Fibroblast of lung (primary cell): ENCODE results near the gene RMDN3. TPM values are rescaled to one million over a fixed set of nuclear protein-coding genes. Genes with fewer than 3 reads are reported as not detected.

Experiments used
- DNase-seq, 2 donors: peaks; one replicate each; pipeline versions ENCODE4 v3.0.0 to v3.0.0-alpha.2; 2010; ENCODE audit warnings: low read depth in 2 of 2
- H2AFZ ChIP-seq: 2 replicates; pipeline ENCODE4 v1.5.1; 2012; ENCODE audit warnings: low read length, control low read depth, inconsistent platforms
- H3K27ac ChIP-seq: 2 replicates; pipeline ENCODE4 v1.5.1; 2011; ENCODE audit warnings: low read length, control low read depth; ENCODE audit not compliant: insufficient read depth
- H3K27me3 ChIP-seq: 2 replicates; pipeline ENCODE4 v1.5.1; 2011; ENCODE audit warnings: mild to moderate bottlenecking, low read length; ENCODE audit not compliant: control insufficient read depth, insufficient read depth
- H3K36me3 ChIP-seq: 2 replicates; pipeline ENCODE4 v1.5.1; 2011; ENCODE audit warnings: low read length; ENCODE audit not compliant: control insufficient read depth, insufficient read depth
- H3K4me1 ChIP-seq: 2 replicates; pipeline ENCODE4 v1.5.1; 2011; ENCODE audit warnings: low read length; ENCODE audit not compliant: control insufficient read depth, insufficient read depth; ENCODE audit errors: extremely low read depth
- H3K4me2 ChIP-seq: 2 replicates; pipeline ENCODE4 v1.5.1; 2011; ENCODE audit warnings: low read length, control low read depth; ENCODE audit not compliant: insufficient read depth; ENCODE audit errors: extremely low read depth
- H3K4me3 ChIP-seq, 4 experiments: fragments of 200-600 bp in 1 of 4; sonication (generic) in 1 of 4; replicated peaks in 1 of 4; 2 replicates each; pipeline ENCODE4 v1.5.1; 2011 to 2016; ENCODE audit warnings: low read length in 4 of 4, low read depth in 3 of 4, mild to moderate bottlenecking in 3 of 4, control low read depth in 2 of 4, inconsistent platforms in 1 of 4, mixed read lengths in 1 of 4; ENCODE audit not compliant: insufficient read depth in 1 of 4; ENCODE audit errors: control extremely low read depth in 1 of 4
- H3K79me2 ChIP-seq: 2 replicates; pipeline ENCODE4 v1.5.1; 2012; ENCODE audit warnings: mild to moderate bottlenecking, low read length, inconsistent platforms; ENCODE audit not compliant: control insufficient read depth, insufficient read depth
- H3K9ac ChIP-seq: 2 replicates; pipeline ENCODE4 v1.5.1; 2011; ENCODE audit warnings: mild to moderate bottlenecking, low read length, control low read depth; ENCODE audit not compliant: insufficient read depth
- H3K9me3 ChIP-seq: 2 replicates; pipeline ENCODE4 v1.5.1; 2012; ENCODE audit warnings: low read depth, low read length; ENCODE audit not compliant: control insufficient read depth, insufficient read depth
- H4K20me1 ChIP-seq: 2 replicates; pipeline ENCODE4 v1.5.1; 2011; ENCODE audit warnings: low read length; ENCODE audit not compliant: control insufficient read depth, insufficient read depth; ENCODE audit errors: extremely low read depth
- EZH2 ChIP-seq: IDR thresholded peaks from 2 replicates; pipeline ENCODE4 v1.5.1; 2012; ENCODE audit warnings: low read length, control low read depth, mild to moderate bottlenecking; ENCODE audit errors: missing control alignments
- polyA plus RNA-seq, 2 donors: library from polyadenylated mRNA; depleted of rRNA in 1 of 2; stranded (reverse) in 1 of 2; unstranded in 1 of 2; fragments of >200 nt; gene quantifications; 2 replicates each; pipeline ENCODE4 v1.2.1, GENCODE V29; 2011 to 2012; ENCODE audit warnings: missing spikeins in 1 of 2
- total RNA-seq: library from RNA; depleted of rRNA; stranded (reverse); fragments of >200 nt; gene quantifications from 2 replicates; pipeline ENCODE4 v1.2.1, GENCODE V29; 2014
- TF ChIP-seq, protein P1 (sequence below), 2 donors: IDR thresholded peaks in 1 of 2; conservative IDR thresholded peaks in 1 of 2; 1 replicate in 1 of 2; 2 replicates in 1 of 2; pipeline ENCODE4 v1.5.1; 2011 to 2012; ENCODE audit warnings: low read length in 2 of 2, control low read depth in 1 of 2, inconsistent platforms in 1 of 2, low read depth in 1 of 2, mild to moderate bottlenecking in 1 of 2

Gene RMDN3
- total and polyA plus RNA-seq, 2 donors (not counting 1 experiment from before 2014, with no cell fraction given): 16.0 to 22.7 TPM

DNA sequence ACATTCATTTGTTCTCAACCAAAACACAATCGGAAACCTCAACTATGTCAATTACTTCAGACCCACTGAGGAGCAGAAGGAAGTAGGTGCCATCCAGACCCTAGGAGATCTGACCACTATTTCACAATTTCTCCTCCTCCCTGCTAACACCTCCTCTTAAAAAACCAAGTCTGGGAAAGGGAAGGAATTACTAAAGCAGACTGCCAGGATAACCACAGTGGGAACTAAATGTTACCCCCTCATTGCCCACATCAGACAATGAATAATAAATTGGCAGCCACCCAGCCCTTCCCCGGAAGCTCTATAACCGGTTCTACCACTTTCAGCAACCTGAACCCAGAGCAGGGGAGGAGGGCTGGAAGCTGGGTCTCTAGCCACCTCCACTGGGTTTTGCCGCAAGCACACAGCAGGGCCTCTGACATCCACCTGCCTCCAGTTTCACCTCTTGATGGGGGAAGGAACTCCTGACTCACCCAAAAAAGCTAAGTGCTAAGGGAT is 32.3 kb upstream of the RMDN3 start:
- Histone ChIP-seq H3K4me3 (no peak overlapping the region), H4K20me1 (no peaks in the 10 kb centered on the region), H3K27ac (no peak overlapping the region), H3K9me3 (no peaks in the 10 kb centered on the region), H3K27me3 (no peaks in the 10 kb centered on the region), H2AFZ (no peak overlapping the region), H3K36me3 (no peaks in the 10 kb centered on the region), H3K4me1 (peaks cover 8% of the 10 kb centered on the region), H3K4me2 (no peak overlapping the region), H3K79me2 (peaks cover 5% of the 10 kb centered on the region), H3K9ac (no peak overlapping the region)
- TF ChIP-seq EZH2: no peak
- TF ChIP-seq, protein P1, sequence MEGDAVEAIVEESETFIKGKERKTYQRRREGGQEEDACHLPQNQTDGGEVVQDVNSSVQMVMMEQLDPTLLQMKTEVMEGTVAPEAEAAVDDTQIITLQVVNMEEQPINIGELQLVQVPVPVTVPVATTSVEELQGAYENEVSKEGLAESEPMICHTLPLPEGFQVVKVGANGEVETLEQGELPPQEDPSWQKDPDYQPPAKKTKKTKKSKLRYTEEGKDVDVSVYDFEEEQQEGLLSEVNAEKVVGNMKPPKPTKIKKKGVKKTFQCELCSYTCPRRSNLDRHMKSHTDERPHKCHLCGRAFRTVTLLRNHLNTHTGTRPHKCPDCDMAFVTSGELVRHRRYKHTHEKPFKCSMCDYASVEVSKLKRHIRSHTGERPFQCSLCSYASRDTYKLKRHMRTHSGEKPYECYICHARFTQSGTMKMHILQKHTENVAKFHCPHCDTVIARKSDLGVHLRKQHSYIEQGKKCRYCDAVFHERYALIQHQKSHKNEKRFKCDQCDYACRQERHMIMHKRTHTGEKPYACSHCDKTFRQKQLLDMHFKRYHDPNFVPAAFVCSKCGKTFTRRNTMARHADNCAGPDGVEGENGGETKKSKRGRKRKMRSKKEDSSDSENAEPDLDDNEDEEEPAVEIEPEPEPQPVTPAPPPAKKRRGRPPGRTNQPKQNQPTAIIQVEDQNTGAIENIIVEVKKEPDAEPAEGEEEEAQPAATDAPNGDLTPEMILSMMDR (conservative IDR thresholded peaks at IDR 0.05 in 1 of 2, IDR thresholded peaks at IDR 0.05 in 1 of 2; ENCODE audit: low read depth in 1 of 2, low read length in 2 of 2): no peak
- peak; percentile 57 to 91 for DNase-seq

DNA sequence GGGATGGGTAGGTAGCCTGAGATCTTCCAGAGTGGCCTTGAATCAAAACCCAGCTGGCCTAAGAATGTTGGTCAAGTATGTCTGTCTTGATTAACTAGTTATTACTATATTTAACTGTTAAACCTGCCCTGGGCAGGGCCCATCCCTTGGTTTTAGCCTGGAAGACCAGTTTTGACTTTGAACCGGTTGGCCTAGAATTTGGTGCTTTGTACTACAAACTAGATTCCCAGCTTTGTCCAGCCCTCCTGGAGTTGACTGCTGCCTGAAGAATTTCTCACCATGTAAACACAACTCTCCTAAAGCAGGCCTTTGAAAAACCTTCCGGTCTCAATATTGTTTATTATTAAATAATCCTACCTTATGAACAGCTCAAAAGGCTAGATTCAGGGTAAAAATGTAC is 30.8 kb upstream of the RMDN3 start:
- no peaks in the 10 kb centered on the region for H4K20me1 ChIP-seq
- peaks cover 4% of the 10 kb centered on the region for H3K79me2 ChIP-seq
- no peak overlapping the region for H3K4me3 ChIP-seq
- H3K9ac ChIP-seq: no peak overlapping the region
- DNase-seq: no peak
- no peak overlapping the region for H2AFZ ChIP-seq
- no peaks in the 10 kb centered on the region for H3K36me3 ChIP-seq
- no peak overlapping the region for H3K4me2 ChIP-seq
- H3K9me3 ChIP-seq: no peaks in the 10 kb centered on the region
- H3K27me3 ChIP-seq: no peaks in the 10 kb centered on the region
- no peak overlapping the region for H3K27ac ChIP-seq
- TF ChIP-seq EZH2: no peak
- TF ChIP-seq, protein P1 (conservative IDR thresholded peaks at IDR 0.05 in 1 of 2, IDR thresholded peaks at IDR 0.05 in 1 of 2; ENCODE audit: low read depth in 1 of 2, low read length in 2 of 2): no peak
- H3K4me1 ChIP-seq: peaks cover 8% of the 10 kb centered on the region

DNA sequence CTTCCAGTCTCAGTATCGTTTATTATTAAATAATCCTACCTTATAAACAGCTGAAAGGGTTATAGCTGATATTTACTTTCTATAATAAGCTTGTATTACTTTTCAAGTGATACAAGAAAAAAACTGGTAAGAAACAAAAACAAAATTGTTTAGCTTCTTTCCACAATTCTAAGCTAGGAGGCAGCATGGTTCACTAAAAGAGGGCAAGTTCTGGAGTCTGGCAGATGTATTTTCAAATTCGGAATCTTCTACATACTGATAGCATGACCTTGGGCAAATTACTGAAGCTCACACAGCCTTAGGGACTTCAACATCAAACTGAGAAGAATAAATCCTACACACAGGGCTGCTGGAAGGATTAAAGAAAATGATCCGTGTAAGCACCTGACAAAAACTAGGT is 30.1 kb upstream of the RMDN3 start:
- Histone ChIP-seq H3K9me3 (no peaks in the 10 kb centered on the region), H3K27ac (no peak overlapping the region), H3K4me1 (peaks cover 8% of the 10 kb centered on the region), H3K36me3 (no peaks in the 10 kb centered on the region), H2AFZ (no peak overlapping the region), H3K9ac (no peak overlapping the region), H3K79me2 (peaks cover 4% of the 10 kb centered on the region), H3K4me3 (no peak overlapping the region), H3K4me2 (no peak overlapping the region), H3K27me3 (no peaks in the 10 kb centered on the region), H4K20me1 (no peaks in the 10 kb centered on the region)
- TF ChIP-seq, protein P1 (conservative IDR thresholded peaks at IDR 0.05 in 1 of 2, IDR thresholded peaks at IDR 0.05 in 1 of 2; ENCODE audit: low read depth in 1 of 2, low read length in 2 of 2): no peak
- no peak for TF ChIP-seq EZH2
- DNase-seq: no peak
